HL-60 (cell line): ENCODE data around the gene MAPRE3.

Experiments used
- GABPA ChIP-seq: IDR thresholded peaks from 2 replicates; pipeline ENCODE4 v1.6.1; 2012; ENCODE audit warnings: low read depth
- POLR2AphosphoS5 ChIP-seq: IDR thresholded peaks from 2 replicates; pipeline ENCODE4 v1.6.1; 2012; ENCODE audit warnings: low read depth
- SPI1 ChIP-seq: IDR thresholded peaks from 2 replicates; pipeline ENCODE4 v1.6.1; 2012; ENCODE audit warnings: low read depth, mild to moderate bottlenecking, borderline replicate concordance
- TF ChIP-seq, protein P1 (sequence below): IDR thresholded peaks from one replicate; pipeline ENCODE4 v1.5.1; 2011; ENCODE audit warnings: low read length, control low read depth, inconsistent platforms; ENCODE audit not compliant: insufficient read depth
- TF ChIP-seq, protein P2 (sequence below): IDR thresholded peaks from 2 replicates; pipeline ENCODE4 v1.6.1; 2012; ENCODE audit warnings: low read depth; ENCODE audit not compliant: insufficient replicate concordance

DNA sequence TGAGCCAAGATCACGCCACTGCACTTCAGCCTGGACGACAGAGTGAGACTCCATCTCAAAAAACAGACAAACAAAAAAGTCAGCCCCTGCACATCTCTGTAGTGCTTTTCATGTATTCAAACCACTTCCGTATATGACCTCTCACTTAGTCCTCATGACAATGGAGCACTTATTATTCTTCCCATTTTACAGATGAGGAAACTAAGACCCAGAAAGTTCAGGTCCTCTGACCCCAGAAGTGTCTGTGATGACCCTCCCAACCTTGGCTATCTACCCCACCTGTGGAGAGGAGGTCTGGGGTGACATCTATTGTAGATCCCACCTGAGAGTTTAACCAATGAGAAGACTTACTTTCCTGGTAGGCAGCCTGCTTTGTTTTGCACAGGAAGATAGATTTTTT is 21.6 kb upstream of the MAPRE3 start:
- TF ChIP-seq POLR2AphosphoS5: no peak
- TF ChIP-seq, protein P1, sequence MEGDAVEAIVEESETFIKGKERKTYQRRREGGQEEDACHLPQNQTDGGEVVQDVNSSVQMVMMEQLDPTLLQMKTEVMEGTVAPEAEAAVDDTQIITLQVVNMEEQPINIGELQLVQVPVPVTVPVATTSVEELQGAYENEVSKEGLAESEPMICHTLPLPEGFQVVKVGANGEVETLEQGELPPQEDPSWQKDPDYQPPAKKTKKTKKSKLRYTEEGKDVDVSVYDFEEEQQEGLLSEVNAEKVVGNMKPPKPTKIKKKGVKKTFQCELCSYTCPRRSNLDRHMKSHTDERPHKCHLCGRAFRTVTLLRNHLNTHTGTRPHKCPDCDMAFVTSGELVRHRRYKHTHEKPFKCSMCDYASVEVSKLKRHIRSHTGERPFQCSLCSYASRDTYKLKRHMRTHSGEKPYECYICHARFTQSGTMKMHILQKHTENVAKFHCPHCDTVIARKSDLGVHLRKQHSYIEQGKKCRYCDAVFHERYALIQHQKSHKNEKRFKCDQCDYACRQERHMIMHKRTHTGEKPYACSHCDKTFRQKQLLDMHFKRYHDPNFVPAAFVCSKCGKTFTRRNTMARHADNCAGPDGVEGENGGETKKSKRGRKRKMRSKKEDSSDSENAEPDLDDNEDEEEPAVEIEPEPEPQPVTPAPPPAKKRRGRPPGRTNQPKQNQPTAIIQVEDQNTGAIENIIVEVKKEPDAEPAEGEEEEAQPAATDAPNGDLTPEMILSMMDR: no peak
- TF ChIP-seq, protein P2, sequence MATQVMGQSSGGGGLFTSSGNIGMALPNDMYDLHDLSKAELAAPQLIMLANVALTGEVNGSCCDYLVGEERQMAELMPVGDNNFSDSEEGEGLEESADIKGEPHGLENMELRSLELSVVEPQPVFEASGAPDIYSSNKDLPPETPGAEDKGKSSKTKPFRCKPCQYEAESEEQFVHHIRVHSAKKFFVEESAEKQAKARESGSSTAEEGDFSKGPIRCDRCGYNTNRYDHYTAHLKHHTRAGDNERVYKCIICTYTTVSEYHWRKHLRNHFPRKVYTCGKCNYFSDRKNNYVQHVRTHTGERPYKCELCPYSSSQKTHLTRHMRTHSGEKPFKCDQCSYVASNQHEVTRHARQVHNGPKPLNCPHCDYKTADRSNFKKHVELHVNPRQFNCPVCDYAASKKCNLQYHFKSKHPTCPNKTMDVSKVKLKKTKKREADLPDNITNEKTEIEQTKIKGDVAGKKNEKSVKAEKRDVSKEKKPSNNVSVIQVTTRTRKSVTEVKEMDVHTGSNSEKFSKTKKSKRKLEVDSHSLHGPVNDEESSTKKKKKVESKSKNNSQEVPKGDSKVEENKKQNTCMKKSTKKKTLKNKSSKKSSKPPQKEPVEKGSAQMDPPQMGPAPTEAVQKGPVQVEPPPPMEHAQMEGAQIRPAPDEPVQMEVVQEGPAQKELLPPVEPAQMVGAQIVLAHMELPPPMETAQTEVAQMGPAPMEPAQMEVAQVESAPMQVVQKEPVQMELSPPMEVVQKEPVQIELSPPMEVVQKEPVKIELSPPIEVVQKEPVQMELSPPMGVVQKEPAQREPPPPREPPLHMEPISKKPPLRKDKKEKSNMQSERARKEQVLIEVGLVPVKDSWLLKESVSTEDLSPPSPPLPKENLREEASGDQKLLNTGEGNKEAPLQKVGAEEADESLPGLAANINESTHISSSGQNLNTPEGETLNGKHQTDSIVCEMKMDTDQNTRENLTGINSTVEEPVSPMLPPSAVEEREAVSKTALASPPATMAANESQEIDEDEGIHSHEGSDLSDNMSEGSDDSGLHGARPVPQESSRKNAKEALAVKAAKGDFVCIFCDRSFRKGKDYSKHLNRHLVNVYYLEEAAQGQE: no peak
- no peak for TF ChIP-seq GABPA
- TF ChIP-seq SPI1: no peak
